Tibial nerve (tissue), 4 donors: ENCODE measurements around the gene WDR27. TPM values are rescaled to one million over a fixed set of nuclear protein-coding genes. Genes with fewer than 3 reads are reported as not detected.

Source experiments
- DNase-seq, 2 donors: peaks; one replicate each; pipeline ENCODE4 v3.0.0-alpha.2; 2019; ENCODE audit warnings: low spot score in 2 of 2
- H3K27ac ChIP-seq, 4 donors: fragments of 200-600 bp; sonication (generic) in 3 of 4; one replicate each; pipeline ENCODE4 v1.5.1; 2017 to 2019; ENCODE audit warnings: mild to moderate bottlenecking in 1 of 4
- H3K27me3 ChIP-seq, 2 donors: fragments of 200-600 bp; sonication (generic) in 1 of 2; one replicate each; pipeline versions ENCODE4 v1.5.1 to v1.6.0; 2017 to 2019
- H3K36me3 ChIP-seq, 3 donors: fragments of 200-600 bp; sonication (generic); one replicate each; pipeline ENCODE4 v1.5.1; 2018 to 2019
- H3K4me1 ChIP-seq, 4 donors: fragments of 200-600 bp; sonication (generic) in 3 of 4; one replicate each; pipeline ENCODE4 v1.5.1; 2017 to 2019
- H3K4me3 ChIP-seq, 4 donors: fragments of 200-600 bp; sonication (generic) in 3 of 4; one replicate each; pipeline ENCODE4 v1.5.1; 2017 to 2019; ENCODE audit warnings: mild to moderate bottlenecking in 1 of 4, moderate library complexity in 1 of 4
- H3K9me3 ChIP-seq, 4 donors: fragments of 200-600 bp; sonication (generic) in 3 of 4; one replicate each; pipeline ENCODE4 v1.5.1; 2017 to 2019
- CTCF ChIP-seq, 5 experiments: fragments of 200-600 bp in 3 of 5; fragments of 450-650 bp in 2 of 5; sonication (generic) in 3 of 5; IDR thresholded peaks; one replicate each; pipeline ENCODE4 v1.5.1; 2016 to 2019; ENCODE audit warnings: antibody characterized with exemption in 5 of 5, mild to moderate bottlenecking in 3 of 5, moderate library complexity in 2 of 5
- EP300 ChIP-seq, 2 donors: sonication (generic); formaldehyde crosslinking; IDR thresholded peaks; one replicate each; pipeline ENCODE4 v1.6.1; 2017; ENCODE audit warnings: antibody characterized with exemption in 2 of 2, mild to moderate bottlenecking in 1 of 2
- POLR2A ChIP-seq, 2 donors: fragments of 450-650 bp; IDR thresholded peaks; one replicate each; pipeline ENCODE4 v1.6.1; 2017; ENCODE audit warnings: antibody characterized with exemption in 2 of 2, mild to moderate bottlenecking in 2 of 2, moderate library complexity in 2 of 2
- WGBS, 2 donors: methylation state at CpG; one replicate each; pipeline ENCODE4 v1.1.5; 2018; 5-methylcytosine and 5-hydroxymethylcytosine counted together
- total RNA-seq, 4 donors: library from RNA; depleted of rRNA; stranded (reverse); fragments of >200 nt; gene quantifications; one replicate each; pipeline ENCODE4 v1.1.0, GENCODE V29; 2016

Gene WDR27
- total RNA-seq, 4 donors from 2014 or later: 33.9 to 57.5 (median 52.5) TPM

GRCh38 chr6:169487579-169488436 is 214.0 kb downstream of the WDR27 start:
- TF ChIP-seq CTCF (IDR thresholded peaks at IDR 0.05): peak in 2 of 5 experiments; percentile 27 to 43
- no peak for TF ChIP-seq POLR2A (IDR thresholded peaks at IDR 0.05)
- Histone ChIP-seq H3K9me3 (peaks cover 0 to 8% (median 3%) of the 10 kb centered on the region in 4 donors), H3K27ac (no peak overlapping the region), H3K36me3 (no peaks in the 10 kb centered on the region), H3K4me3 (no peak overlapping the region), H3K4me1 (peaks cover 0 to 38% (median 3%) of the 10 kb centered on the region in 4 donors), H3K27me3 (no peaks in the 10 kb centered on the region)
- 63 to 65% methylated on average over 5 of the region's 5 CpGs for WGBS, 2 donors
- DNase-seq: no peak

GRCh38 chr6:169479783-169480495 is 221.9 kb downstream of the WDR27 start:
- TF ChIP-seq EP300 (IDR thresholded peaks at IDR 0.05) (no peak), CTCF (IDR thresholded peaks at IDR 0.05) (no peak), POLR2A (IDR thresholded peaks at IDR 0.05) (no peak)
- H3K27me3 ChIP-seq: no peaks in the 10 kb centered on the region
- peaks cover 0 to 34% (median 7%) of the 10 kb centered on the region in 4 donors for H3K9me3 ChIP-seq
- no peak for DNase-seq
- H3K27ac ChIP-seq: no peak overlapping the region
- no peaks in the 10 kb centered on the region for H3K4me1 ChIP-seq
- no peak overlapping the region for H3K4me3 ChIP-seq
- peaks cover 0 to 19% (median 0%) of the 10 kb centered on the region in 3 donors for H3K36me3 ChIP-seq
- 94 to 99% methylated on average over 20 to 26 of the region's 34 CpGs for WGBS, 2 donors

DNA sequence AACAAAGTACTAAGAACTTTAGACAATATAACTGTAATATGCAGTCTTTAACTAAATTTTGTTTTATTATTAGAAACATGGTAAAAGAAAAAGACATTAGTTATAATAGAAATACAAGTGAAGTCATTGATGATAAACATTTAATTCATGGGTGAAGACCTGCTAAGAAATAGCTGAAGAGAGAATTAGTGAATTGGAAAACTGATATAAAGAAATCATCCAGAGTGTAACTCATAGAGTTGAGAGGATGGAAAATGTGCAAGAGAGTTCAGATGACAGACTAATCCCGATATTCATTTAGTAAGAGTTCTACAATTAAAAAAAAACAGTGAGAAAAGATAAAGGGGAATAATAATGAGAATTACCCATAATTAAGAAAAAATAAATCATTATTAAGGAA is 227.5 kb downstream of the WDR27 start:
- Histone ChIP-seq H3K27ac (no peak overlapping the region), H3K9me3 (peaks cover 0 to 28% (median 4%) of the 10 kb centered on the region in 4 donors), H3K4me3 (no peak overlapping the region), H3K27me3 (no peaks in the 10 kb centered on the region), H3K4me1 (no peaks in the 10 kb centered on the region), H3K36me3 (peaks cover 0 to 4% (median 0%) of the 10 kb centered on the region in 3 donors)
- TF ChIP-seq EP300 (IDR thresholded peaks at IDR 0.05): no peak
- no peak for TF ChIP-seq POLR2A (IDR thresholded peaks at IDR 0.05)
- TF ChIP-seq CTCF (IDR thresholded peaks at IDR 0.05): no peak
- no peak for DNase-seq
- WGBS, 2 donors: 92 to 93% methylated on average over 1 of the region's 1 CpG

DNA sequence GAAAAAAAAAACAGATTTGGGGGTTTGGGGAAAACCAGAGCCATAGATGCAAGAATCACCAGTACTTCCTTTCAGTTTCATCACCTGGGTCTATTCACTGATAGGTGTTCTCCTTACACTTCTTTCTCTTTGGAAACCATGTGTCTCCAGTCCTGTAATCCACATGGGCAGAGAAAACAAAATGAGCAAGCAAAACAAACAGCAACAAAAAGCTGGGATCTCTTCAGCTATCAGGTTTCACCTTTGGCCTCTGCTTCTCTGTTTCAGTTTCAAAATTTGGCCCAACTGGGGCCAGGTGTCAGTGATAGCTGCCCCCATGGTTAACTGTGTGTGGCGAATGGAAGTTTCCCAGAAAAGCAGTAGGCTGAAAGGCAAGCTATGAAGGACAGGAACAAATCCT is 228.2 kb downstream of the WDR27 start:
- no peak for DNase-seq
- WGBS, 2 donors: 90 to 97% methylated on average over 1 of the region's 1 CpG
- Histone ChIP-seq H3K4me3 (no peak overlapping the region), H3K27me3 (no peaks in the 10 kb centered on the region), H3K27ac (no peak overlapping the region), H3K4me1 (no peaks in the 10 kb centered on the region), H3K36me3 (peaks cover 0 to 4% (median 0%) of the 10 kb centered on the region in 3 donors), H3K9me3 (peaks cover 0 to 28% (median 4%) of the 10 kb centered on the region in 4 donors)
- TF ChIP-seq EP300 (IDR thresholded peaks at IDR 0.05): no peak
- no peak for TF ChIP-seq CTCF (IDR thresholded peaks at IDR 0.05)
- no peak for TF ChIP-seq POLR2A (IDR thresholded peaks at IDR 0.05)
